AG08395 (cell line): ENCODE results near the gene GLIS1.

Experiments
- DNase-seq: peaks from one replicate; pipeline ENCODE4 v3.0.0; 2012; ENCODE audit warnings: mixed read lengths, low spot score

GLIS1 gene

DNA sequence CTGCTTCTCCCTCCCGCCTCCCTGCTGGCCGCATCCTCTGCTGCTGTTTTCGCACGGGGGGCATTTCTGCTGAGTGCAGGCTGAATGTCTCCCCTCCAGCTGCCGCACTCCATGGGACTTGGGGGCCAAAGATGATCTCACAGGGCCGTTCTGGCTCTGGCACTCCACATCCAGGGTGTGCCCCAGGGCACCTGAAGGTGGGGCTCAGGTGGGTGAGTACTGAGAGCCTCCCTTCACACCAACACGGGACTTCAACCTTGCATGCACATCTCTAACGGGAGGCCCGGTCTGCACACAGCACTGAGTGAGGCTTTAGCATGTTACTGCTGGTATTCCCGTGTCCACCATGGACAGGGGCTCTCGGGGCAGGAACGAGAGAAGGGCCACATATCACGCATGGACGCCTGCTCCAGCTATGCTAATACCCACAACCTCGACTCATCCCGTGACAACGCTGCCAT lies 190.9 kb downstream of the GLIS1 start:
- DNase-seq, result no peak

DNA sequence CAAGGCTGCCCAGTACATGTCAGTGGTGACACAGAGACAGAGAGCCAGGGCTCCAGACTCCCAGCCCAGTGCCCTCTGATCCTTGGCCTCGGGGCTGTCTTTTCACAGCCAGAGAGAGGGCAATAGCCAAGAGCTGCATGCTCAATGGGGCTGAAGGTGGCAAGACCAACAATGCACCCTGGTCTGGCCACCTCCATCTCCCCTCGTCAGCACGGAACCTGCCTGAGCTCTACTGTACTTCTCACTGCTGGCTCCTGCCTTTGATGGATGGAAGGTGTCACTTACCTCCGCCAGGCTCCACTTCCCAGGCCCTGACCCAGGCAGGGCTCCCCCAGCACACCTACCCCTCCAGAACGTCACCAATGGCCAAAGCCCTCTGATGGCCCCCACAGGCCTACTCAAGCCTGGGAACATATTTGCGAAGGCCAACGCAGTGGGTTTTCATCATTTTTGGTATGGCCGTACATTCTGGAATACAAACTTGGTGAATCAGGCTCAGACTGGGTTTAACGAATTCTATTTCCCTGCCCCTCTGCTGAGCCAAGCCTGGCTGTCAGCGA lies 191.7 kb downstream of the GLIS1 start:
- DNase-seq, result no peak

DNA sequence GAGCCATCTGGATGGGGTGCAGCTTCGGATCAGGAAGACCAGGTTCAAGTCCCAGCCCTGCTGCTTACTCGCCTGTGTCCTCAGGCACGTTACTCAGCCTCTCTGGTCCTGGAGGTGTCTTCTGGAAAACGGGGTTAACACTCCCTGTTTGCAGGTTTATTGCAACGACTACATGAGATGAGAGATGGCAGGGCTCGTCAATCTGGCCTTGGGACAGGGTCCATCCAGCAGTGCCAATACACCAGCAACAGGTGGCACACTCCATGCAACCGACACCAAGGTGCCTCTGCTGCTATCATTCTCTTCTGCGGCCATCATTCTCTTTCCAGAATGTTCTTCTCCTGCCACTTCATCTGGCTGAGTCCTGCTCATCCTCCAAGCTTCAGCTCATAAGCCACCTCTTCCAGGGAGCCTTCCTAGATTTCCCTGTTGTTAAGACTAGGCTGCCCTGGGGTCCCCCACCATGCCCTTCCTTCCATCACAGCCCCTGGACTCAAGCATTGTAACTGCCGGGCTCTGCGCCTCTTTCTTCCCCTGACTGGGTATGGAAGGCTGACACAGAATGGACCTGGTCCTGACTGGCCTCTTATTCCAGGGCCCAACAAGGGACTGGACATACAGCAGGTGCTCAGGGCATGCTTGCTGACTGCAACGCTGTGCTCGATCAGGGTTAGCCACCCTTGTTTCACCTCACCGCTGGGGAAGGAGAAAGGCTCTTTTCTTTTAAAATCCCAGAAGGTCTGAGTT lies 192.4 kb downstream of the GLIS1 start:
- no peak for DNase-seq

DNA sequence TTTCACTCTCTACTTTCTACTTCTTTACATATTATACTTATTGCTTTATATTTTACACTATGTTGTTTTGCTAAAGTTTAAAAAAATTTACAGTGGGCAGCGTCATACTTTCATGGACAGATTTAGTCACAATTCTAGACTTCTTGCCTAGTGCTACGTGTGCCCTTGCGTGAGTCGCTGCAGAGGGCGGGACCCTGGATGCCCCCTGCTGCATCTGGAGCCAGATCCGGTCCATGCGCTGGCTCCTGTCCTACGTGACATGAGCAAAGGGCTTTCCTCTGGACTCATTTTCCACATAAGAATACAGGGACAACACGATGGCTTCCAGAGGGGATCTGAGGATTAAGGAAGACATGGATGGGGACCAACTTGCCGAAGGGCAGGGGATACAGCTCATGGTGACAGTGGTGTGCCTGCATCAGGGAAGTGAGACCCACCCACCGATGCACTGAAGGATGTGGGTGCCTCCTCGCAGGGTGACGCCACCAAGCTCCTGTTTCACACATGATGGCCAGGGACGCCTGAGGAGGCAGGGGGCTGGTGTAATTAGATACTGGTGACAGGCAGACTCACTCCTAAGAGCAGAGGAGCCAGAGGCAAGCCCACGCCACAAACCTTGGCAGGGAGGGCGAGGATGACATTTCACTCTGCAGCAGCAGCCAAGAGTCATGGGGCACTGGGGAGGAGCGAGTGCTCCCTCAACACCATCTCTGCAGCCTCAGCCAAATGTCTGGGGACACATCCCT lies 193.1 kb downstream of the GLIS1 start:
- no peak for DNase-seq

DNA sequence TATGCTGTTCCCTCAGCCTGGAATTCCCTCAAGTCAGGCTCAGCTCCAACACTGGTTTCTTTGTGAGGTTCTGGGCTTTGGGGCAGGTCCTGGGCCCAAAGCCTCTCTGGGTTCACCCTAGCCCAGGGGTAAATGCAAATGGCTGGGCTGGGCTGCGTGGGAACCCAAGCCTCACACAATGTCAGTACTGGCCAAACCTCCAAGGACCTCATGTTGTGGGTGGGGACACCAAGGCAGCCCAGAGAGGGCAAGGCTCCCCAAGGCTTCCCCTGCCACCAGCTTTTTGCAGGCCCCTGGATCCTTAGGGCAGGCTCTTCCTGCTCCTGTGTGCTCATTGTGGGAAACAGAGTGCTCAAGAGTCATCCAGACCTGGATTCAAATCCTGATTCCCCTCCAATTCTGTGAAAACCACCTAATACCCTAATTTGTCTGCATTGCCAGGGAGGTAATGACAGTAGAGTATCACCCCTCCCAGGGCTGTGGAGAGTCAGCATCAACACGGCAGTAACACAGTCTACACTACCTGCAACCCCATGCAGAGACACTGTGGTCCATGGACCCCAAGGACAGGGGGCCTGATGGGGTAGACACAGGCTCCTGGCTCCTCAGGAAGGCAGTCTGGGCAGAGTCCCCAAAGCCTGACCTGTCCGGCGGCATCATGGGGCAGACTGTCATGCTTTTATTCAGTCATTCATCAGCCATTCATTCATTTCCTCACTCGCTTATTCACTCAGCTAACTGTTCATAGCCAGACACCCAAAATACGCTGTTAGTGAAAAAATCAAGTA lies 194.0 kb downstream of the GLIS1 start:
- DNase-seq, result no peak

DNA sequence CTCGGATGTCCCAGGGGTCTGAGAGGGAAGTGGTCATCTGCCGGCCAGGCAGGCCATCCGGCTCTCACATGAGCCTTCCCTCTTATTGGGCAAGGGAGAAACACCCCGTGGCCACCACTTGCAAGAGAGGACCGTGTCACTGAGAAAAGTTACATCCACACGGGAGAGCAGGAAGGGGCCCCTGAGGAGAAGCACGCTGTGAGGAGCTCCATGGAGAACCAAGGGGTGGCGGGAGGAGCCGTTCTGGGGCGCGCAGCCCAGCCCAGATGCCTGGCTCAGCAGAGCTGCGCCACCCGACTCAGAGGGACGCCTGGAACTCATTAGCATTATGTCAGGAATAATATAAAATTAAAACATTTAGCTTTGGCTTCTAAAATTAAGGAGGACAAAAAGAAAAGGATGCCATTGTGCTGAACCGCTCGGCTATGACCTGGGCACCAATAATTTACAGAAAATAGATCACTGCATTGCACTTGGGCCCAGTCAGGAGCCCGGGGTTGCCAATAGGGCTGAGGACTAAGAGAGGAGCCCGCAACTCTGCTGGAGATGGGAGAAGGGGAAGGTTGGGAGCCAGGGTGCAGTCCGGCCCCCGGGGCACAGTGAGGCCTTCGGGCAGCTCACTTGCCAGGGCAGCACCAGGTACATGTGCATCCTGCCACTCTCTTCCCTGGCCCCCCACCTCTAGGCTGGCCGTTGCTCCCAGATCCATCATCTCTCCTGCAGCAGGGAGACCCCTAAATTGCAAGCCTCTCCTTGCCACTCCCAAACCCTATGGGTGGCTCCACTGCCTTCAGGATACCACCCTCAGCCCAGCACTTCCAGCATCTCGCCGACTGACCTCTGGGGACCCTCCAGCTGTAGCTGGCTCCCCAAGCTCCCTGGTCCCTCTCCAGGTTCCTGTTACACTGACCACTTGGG lies 194.9 kb downstream of the GLIS1 start:
- DNase-seq, result peak; percentile 66

DNA sequence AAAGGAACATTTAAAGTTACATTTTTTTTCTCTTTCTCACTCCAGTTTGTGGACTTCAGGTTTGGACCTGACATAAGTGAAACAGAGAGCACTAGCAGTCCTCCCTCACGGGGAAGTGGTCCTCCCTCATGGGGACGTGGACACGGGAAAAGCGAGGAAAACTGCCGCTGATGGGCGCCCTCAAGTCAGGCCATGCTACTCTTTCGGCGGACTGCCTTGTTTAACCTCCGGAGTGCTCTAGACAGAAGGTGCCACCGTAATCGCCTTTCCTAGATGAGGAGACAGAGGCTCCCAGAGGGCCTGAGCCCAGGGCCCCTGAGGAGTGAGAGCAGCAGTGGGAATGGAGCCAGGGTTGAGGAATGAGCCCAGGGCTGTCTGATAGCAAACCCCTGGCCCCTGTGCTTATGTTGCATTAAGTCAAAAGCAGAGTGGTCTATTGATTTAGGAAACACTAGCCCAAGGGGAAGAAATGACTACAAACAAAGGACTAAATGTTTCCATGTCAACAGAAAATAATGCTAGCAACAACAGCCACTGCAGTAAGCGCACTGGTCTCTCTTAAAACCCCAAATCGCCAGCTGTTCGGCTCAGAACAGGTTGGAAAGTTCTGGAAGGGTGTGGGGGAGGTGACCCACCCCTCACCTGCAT lies 195.7 kb downstream of the GLIS1 start:
- DNase-seq, result no peak

DNA sequence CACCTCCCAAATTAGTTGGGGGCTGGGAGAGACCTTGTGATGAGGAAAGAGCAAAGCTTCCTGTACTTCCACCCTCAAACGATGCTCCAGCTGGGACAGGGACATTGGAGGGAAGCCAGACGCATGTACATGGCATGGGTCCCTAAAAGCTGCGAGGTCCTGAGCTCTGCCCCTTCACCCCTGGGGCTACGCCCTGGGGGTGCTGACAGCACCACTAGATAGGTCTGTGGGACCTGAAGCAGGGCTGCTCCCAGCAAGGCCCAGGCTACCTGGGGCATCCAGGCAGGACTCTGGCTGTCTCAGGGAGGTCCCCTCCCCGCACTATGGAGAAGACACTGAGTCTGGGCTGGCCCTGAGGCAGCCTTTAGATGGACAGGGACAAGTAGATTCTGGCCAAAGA lies 196.4 kb downstream of the GLIS1 start:
- DNase-seq, result no peak

DNA sequence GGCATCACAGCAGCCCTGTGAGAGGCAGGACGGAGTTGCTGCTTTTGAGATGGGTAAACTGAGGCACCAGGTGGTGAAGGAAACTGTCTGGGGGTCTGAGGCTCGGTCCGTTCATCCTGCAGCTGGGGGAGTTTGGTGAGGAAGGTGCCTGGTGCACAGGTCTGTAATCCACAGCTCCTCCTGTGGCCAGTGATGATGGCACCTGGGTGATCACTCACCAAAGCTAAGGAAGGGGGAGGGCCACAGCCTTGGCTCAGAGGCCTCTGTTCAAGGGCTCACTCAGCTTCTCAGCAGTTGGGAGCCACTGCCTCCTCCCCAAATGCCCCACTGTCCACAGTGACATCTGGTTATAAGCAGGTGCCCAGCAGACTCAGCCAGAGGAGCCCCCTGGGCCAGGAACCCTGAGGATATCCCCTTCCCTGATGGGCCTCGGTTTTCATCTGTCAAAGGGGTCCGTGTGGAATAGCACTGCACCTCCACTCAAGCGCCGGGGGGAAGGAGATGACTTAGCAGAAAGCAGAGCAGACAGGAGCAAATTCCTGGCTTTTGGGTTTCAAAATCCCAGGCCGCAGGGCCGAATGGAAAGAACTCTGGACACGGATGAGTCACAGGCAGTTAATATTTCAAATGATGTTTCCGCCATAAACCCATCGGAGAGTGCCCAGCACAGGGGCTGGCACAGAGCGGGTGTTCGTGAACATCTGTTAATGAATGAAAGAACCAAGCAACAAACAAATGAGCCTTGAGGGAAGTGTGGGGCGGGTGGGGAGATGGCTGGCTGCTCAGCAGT lies 197.0 kb downstream of the GLIS1 start:
- DNase-seq, result peak; percentile 91

DNA sequence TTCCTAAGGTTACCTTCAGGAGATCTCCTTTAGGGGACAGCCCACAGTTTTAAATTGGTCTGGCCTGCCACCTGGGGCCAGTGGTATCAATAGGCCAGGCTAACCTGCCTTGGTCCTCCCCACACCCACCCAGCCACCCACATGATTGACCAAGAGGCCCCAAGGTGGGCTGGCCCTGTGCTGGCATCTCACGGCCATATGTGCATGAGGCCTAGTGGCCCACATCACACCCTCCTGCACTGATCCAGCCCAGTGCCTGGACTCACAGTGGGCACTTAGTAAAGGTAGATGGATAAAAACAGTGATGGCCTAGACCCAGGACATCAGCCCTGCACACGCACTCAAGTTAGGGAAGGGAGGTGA lies 197.7 kb downstream of the GLIS1 start:
- no peak for DNase-seq

DNA sequence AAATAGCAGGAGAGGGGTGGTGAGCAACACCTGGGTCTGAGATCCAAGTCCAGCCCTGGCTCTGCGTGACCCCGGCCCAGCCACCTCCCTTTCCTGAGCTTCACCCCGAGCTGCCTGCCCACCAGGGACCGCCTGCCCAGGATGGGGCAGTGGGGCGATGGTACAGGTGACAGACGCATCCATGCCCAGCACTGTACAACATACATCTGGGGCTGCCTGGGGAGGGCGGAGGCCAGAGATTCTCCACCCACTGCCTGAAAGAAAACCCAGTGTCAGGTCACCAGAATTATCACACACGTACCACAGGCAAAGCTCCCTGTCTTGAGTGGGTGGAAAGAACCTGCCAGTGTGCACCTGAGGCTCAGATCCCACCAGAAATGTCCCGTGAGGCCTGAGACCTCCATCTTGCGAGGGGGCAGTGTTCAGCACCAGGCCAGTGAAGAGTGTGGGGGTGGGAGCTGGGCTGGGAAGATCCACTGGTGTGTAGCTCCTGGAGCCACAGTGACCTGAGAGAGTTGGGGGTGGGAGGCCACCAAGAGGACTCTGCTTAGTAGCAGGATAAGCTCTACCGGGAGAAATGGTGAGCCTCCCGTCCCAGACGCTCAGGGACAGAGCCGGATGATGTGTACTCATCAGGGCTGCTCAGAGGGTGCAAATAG lies 198.2 kb downstream of the GLIS1 start:
- no peak for DNase-seq

DNA sequence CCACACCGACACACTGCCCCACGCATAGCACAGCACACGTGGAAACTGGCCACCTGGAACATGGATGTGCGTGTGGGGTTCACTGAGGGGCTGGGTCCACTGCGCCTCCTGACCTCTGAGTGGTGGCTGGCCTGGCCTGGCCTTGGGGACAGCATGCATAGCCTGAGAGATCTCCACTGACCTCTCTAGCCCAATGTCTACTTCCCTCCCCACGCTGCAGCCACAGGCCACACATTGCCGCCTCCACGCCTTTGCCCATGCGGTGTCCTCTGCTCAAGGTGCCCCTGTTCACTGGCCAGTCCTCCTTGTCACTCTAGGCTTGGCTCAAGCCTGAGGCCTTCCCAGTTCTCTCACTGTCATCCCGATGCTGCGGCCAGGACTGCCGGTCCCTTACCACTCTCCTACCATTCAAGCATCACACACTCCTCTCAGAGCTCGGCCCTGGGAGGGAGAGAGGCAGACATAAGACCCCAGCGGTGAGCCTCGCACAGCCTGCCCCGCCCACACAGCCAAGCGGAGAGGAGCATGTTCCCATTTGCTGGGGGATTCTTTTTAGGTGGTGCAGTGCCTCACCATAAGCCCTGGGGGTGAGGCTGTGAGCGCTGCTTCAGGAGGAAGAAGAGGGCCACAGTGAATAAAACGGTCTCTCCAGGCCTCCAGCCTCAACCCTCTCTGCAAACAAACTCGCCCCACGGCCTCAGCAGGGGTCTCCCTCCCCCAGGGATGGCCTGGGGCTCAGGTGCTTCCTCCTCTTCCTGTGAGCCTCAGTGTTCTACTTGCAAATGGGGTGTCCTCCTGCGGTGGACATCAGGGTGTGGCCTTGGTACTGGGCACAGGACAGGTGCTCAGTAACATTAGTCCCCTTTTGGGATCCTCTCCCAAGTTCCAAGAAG lies 199.0 kb downstream of the GLIS1 start:
- no peak for DNase-seq

DNA sequence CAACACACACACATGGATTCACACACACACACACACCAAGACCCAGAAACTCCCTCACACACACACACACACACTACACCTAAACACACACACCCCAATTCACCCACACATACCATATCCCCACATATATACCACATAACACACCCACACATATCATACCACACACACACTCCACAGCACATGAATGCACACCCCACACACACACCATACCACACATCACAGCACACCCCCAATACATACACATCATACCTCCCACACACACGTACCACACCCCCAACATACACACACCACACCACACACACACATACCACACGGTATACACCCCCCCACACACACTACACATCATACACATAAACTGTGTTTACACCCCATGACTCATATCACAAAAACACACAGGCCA lies 199.7 kb downstream of the GLIS1 start:
- DNase-seq, result no peak

DNA sequence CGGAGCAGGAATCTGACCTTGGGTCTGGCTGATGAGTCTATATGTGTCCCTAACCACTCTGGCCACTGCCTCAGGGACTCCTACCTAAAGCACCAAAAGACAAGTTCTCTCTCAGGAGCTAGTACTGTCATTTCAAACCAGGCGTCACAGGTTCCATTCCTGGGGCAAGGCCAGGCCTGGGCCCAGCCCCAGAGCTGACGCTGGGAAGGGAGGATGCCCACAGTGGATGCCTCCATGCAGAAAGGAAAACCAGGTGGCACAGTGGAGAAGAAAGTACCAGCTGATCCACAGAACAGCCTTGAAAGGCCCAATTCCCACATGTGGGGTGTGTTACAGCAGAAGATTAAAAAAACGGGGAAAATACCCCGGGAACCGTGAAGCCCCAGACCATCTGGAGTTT lies 202.4 kb downstream of the GLIS1 start:
- DNase-seq, result no peak

DNA sequence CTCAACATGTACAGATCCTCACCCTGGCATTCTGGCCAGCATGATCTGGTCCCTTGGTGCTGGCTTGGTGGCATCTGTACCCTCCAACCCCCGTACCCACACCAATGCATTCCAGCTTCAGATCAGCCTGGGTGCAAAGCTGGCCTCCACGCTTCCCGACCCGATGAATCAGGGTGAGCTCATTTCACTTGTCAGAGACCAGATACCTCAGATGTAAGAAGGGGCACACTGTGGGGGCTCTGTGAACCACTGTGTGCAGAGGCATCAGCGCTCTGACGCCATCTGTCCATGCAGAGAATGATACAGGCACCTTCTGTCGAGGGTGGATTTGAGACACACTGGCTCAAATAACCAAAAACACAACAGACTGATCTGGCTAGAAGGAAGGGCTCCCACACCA lies 203.1 kb downstream of the GLIS1 start:
- DNase-seq, result no peak

DNA sequence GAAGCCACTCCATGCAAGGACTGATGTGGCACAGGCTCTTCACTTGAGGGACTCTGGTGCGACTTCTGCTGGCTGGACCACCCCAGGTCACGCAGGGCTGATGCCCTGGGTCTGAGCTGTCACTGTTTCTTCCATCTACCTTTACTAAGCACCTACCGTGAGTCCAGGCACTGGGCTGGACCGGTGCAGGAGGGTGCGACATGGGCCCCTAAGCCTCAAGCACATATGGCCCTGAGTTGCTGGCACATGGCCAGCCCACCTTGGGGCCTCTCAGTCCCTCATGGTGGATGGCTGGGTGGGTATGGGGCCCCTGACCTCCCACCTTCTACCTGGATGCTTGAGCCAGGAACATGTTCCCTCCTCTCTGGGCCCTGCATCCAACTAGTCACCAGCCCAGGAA lies 203.7 kb downstream of the GLIS1 start:
- no peak for DNase-seq

DNA sequence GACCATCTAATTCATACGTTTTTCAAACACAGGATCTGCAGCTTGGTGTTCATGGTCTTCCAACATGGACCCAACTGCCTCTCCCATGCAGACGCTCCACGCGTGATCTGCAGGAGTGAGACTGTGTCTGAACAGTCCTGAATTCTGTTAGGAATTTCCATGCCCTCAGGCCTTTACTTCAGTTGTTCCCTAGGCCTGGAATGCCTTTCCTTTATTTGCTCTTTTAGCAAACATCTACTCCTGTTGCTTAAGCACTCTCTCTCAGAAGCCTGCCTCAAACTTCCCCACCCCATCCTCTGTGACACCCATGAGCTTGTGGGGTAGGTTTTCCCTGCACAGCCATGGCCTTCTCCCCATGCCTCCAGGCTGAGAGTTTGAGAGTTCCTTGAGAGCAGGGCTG lies 206.1 kb downstream of the GLIS1 start:
- no peak for DNase-seq

DNA sequence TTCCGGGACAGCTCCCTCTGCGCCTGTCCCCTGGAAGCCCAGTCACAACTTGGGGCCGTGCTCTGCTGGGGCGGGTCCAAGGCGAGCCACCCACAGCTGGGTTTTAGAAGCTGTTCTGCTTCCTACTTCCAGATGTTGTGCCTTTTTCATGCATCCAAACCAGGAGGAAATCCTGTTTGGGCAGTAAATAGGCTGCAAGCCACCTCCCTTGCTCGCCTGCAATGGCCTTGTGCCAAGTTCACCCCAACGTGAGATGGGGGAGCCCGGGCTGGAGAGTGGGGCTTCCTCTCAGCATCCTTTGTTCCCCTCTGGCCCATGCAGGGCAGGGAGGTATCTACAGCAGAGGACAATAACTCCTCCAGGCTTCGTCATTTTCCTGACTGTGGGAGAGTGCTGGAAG lies 206.6 kb downstream of the GLIS1 start:
- no peak for DNase-seq

DNA sequence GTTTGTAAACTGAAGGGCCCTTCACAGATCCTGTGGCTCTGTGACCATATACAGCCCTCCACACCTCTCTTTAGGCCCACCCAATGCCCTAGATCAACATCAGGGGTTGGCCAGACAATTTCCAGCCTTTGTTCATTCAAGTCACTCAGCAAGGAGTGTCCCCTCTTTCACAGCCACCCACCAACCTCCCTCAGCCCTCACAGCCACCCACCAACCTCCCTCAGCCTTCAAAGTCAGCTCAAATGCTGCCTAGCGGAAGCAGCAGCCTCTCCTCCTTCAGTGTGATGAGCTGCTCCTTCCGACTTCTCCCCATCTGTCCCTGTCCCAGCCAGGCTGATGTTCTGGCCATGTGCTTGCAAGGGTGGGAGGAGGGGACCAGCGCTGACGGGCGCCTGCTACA lies 208.4 kb downstream of the GLIS1 start:
- DNase-seq, result no peak
